GM18505 (cell line): ENCODE results near the gene SERPINF2.
"Not testable (repeated sequence)": the region's sequence is repeated elsewhere in the genome, so short reads cannot be mapped to it uniquely, and the experiment has no call there.

Experiments
- ATAC-seq: cut with Tn5 transposase; IDR thresholded peaks from one replicate; pipeline ENCODE4 v1.9.1; 2021; ENCODE audit not compliant: unreplicated experiment
- POLR2A ChIP-seq: IDR thresholded peaks from 4 replicates; pipeline ENCODE4 v1.6.1; 2011; ENCODE audit warnings: borderline replicate concordance; ENCODE audit not compliant: insufficient read depth, insufficient read length; ENCODE audit errors: extremely low read depth

Gene SERPINF2

DNA sequence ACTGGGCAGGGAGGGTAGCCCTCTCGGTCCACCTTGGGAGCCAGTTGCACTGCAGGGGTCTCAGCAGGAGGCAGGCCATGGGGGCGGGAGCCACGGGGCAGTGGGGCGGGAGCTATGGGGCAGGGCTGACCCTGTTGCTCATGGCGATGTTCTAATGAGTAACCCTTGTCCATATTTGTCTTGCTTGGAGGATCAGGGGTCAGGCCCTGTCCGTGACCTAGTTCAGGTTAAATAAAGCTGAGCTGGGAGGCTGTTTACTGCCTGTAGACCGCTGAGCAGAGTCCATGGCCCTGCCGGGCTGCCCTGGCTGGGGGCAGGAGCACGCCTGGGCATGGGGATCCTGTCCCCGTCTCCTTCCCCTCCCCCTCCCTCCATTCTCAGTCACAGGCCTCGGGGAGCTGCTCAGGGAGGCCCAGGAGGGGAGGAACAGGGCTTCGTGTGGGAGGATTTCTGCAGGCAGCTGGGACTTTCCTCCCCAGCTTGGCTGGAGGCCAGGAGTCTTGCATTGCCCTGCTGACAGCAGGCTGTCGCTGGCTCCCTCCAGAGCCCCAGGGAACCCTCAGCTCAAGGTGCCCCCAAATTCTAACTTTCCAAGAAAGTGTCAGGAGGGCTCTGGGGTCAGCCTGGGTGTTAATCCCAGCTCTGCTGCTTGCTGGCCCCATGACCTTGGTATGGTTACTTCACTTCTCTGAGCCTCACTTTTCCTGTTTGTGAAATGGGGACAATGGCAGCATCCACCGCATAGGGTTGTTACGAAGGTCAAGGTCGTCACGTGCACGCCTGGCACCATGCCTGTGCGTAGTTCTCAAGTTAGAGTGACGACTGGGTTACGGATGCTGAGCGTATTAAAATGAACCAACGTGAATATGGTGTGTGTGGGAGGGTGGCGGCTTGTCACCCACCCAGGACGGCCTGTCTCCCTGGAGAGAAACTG lies 6.1 kb upstream of the SERPINF2 start:
- no peak for TF ChIP-seq POLR2A
- ATAC-seq: no peak

DNA sequence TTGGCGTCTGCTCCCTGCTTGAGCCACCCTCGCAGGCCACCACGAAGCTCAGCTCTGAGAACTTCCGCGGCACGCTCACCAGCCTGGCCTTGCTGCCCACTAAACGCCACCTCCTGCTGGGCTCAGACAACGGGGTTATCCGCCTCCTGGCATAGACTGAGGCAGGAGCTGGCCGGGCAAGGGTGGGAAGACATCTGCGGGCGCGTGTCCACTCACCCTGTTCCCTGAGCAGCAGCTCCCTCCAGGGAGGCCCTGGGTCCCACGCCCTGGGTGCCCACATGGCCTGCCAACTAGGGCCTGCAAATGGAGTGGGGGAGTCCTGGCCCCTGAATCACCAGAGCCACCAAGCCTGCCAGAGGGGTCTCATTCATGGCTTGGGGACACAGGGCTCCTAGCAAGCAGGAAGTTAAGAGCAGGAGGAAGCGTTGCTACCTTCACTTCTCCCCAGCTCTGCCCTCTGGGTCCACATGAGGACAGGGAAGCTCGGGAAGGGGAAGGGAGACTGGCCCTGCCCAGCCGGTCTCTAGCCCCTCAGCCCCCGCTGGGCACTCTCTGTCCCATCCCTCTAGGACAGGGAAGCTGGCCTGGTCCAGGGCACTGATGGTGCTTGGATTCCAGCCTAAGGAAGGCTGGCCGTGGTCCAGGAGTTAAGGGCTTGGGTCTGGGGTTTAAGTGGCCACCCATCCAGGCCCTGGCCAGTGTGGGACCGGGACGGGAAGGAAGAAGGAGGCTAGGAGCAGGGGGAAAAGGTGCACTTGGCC lies 5.0 kb upstream of the SERPINF2 start:
- TF ChIP-seq POLR2A: no peak
- ATAC-seq: no peak

DNA sequence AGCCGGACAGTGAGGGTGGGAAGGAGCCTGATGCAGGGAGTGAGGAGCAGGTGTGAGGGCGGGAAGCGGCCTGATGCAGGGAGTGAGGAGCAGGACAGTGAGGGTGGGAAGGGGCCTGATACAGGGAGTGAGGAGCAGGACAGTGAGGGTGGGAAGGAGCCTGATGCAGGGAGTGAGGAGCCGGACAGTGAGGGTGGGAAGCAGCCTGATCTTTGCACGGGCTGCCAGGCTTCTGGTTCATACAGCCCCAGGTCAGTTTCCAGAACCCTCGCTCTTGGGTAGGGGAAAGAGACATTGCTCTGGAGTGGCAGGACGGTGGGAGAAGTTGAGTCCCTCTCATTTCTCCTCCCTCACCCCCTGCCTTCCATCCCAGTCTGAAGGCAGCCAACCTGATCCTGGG lies 772 bp upstream of the SERPINF2 start:
- not testable (repeated sequence) for ATAC-seq

DNA sequence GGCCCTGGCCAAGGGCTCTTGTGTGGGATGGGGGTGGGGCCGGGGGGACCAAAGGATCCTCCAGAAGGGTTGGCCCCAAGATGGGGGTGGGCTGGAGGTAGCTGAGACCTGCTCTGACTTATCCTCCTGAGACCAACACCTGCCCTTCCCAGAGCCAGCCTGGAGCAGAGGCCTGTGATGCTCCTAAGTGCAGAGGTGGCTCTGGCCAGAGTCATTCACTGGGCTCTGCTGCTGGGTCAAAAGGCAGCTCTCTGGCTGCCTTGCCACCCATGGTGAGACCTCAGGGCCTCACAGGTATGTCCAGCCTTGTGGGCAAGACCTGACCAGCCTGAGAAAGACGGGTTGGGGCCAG lies 393 bp downstream of the SERPINF2 start:
- TF ChIP-seq POLR2A: no peak
- ATAC-seq: no peak

DNA sequence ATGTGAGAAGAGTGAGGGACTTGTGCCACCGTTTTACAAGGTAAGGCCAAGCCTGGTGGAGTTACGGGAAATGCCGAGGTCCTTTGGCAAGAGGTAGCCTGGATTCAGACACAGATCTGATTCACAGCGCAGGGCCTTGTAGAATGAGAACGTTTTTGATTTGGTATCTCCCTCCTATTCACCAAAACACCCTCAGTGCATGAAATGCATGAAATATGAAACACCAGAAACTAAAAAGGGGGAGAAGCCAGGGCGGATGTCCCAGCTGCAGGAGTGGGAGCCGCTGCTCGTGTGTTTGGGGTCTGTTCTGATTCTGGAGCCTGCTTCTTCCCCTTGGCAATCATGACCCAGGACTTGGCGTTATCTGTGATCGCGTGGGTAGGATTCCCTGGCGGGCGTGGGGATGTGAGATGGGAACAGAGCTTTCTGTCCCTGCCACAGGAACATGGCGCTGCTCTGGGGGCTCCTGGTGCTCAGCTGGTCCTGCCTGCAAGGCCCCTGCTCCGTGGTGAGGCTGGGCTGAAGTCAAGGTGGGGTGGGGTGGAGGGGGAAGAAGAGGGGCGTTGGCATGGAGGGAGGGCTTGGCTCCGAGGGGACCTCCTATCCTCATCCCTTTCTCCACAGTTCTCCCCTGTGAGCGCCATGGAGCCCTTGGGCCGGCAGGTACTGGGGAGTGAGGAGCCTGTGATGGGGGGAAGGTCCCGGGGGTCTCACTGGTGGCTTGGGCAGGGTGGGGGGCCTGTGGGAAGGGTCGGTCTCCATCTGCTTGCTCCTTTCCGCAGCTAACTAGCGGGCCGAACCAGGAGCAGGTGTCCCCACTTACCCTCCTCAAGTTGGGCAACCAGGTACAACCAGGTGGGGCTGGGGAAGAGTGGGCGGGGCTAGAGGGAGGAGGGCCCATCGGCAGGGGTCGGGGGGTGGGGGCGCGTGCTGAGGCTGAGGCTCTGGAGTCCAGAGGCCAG lies 2.2 kb downstream of the SERPINF2 start:
- no peak for ATAC-seq
- TF ChIP-seq POLR2A: no peak

DNA sequence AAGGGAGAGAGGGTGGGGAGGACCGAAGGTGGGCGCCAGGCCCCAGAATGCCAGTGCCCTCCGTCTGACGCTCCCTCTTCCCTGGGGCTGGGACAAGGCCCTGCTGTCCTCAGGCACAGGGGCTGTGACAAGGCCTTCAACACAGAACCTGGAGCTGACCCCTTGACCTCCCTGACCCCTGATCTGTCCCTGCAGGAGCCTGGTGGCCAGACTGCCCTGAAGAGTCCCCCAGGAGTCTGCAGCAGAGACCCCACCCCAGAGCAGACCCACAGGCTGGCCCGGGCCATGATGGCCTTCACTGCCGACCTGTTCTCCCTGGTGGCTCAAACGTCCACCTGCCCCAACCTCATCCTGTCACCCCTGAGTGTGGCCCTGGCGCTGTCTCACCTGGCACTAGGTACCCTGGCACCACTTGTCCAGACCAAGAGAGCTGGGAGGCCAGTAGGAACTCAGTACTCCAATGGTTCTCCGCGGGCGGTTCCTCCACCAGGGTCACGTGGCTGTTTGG lies 2.9 kb downstream of the SERPINF2 start:
- no peak for ATAC-seq
- no peak for TF ChIP-seq POLR2A

DNA sequence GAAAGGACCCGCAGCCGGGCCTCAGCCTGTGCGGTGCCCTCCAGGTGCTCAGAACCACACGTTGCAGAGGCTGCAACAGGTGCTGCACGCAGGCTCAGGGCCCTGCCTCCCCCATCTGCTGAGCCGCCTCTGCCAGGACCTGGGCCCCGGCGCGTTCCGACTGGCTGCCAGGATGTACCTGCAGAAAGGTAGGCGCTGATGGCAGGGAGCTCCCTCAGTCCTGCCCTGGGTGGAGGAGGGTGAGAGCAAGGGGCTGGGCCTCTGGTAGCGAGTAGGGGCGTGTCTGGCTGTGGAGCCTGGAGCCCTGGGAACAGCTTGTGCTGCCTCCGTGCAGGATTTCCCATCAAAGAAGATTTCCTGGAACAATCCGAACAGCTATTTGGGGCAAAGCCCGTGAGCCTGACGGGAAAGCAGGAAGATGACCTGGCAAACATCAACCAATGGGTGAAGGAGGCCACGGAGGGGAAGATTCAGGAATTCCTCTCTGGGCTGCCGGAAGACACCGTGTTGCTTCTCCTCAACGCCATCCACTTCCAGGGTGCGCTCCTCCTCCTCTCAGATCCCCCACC lies 4.4 kb downstream of the SERPINF2 start:
- TF ChIP-seq POLR2A: no peak
- no peak for ATAC-seq

DNA sequence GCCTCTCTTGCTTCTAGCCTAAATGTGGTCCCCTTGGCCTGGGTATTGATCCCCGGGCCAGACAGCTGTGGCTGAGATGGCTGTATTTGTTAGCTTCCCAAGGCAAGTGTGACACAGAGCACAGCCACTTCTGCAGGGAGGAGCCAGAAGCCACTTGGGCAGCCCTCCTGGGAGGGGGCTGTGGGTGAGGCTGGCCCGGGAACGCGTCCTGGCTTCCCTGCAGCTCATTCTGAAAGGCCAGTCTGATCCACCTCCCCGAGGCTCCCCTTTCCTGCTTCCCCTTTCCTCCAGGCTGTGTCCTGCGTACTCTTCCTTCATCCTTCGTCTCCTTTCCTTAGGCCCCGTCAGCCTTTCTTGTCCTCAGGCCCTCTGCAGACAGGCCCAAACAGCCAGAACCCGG lies 8.0 kb downstream of the SERPINF2 start:
- TF ChIP-seq POLR2A: no peak
- no peak for ATAC-seq

DNA sequence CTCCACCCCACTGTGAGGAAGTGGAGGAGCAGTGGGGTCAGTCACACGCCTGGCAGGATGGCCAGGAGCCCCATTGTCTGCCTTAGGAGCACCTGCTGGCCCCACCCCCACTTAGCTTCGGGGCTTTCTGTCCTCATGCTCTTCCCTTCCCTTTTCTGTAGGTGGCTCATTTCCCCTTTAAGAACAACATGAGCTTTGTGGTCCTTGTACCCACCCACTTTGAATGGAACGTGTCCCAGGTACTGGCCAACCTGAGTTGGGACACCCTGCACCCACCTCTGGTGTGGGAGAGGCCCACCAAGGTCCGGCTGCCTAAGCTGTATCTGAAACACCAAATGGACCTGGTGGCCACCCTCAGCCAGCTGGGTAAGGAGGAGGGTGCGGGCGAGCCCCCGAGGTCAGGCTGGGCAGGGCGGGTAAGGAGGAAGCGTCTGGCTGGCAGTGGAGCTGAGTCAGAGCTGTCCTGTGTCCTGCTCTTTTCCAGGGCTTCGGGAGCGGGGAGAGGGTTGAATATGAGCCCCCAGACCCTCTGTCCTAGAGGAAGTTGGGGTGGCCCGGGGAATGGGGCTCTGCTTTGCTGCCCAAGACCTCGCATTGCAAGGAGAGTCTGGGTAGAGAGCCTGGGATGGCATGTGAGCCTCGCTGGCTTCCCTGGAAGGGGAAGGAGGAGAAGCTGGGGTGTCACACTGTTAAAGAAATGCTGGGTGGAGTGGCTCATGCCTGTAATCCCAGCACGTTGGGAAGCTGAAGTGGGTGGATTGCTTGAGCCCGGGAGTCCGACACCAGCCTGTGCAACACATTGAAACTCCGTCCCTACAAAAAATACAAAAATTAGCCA lies 10.0 kb downstream of the SERPINF2 start:
- TF ChIP-seq POLR2A: no peak
- ATAC-seq: no peak

DNA sequence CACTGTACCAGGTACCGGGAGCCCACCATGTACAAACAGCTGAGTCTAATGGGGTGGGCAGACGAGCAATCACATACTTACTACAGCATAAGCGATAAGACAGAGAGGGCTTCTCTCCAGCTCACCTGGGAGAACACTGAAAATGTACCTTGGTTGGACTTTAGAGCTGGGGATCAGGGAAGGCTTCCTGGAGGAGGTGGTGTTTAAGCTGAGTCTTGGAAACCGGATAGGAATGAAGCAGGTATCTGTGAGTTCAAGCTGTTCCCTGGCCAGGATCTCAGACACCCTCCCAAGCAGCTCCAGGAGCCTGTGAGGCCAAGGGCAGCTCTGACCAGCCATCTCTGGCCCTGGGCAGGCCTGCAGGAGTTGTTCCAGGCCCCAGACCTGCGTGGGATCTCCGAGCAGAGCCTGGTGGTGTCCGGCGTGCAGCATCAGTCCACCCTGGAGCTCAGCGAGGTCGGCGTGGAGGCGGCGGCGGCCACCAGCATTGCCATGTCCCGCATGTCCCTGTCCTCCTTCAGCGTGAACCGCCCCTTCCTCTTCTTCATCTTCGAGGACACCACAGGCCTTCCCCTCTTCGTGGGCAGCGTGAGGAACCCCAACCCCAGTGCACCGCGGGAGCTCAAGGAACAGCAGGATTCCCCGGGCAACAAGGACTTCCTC lies 11.2 kb downstream of the SERPINF2 start:
- no peak for TF ChIP-seq POLR2A
- ATAC-seq: no peak

DNA sequence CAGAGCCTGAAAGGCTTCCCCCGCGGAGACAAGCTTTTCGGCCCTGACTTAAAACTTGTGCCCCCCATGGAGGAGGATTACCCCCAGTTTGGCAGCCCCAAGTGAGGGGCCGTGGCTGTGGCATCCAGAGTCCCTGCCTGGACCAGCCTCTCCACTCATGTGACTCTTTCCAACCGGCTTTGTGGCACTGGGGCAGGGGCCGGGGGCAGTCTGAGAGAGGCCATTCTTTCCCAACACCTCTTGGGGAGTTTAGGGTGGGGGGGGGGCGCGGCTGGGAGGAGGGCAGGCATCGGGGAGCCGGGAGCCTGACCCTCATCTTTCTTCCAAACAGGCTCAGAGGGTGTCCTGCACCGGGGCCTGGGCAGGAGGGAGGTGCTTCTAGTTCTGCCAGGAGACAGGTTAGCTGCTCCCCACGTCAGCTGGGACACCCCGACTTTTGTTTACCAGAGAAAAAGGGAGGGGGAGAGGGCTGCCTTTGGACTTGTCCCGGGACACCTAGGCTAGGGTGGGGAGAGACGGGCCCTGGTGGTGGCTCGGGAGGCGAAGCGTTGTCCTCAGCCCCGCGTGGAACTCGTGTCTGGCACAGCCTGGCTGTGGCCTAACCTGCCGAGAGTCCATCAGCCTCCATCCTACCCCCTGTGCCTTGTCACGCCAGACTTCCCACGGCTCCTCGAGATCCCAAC lies 11.9 kb downstream of the SERPINF2 start:
- ATAC-seq: no peak
- no peak for TF ChIP-seq POLR2A
